Neuronal stem cell (in vitro differentiated cells): Measurements from ENCODE around the gene ZC3H7B.

Experiments
- DNase-seq: peaks from one replicate; pipeline ENCODE4 v3.0.0-alpha.2; 2013; ENCODE audit warnings: low spot score
- H2AFZ ChIP-seq: one replicate; pipeline ENCODE4 v1.6.1; 2013; ENCODE audit warnings: mild to moderate bottlenecking, low read length, inconsistent platforms
- H2AK5ac ChIP-seq: 2 replicates; pipeline ENCODE4 v1.6.1; 2013; ENCODE audit warnings: low read depth, mild to moderate bottlenecking, inconsistent platforms, low read length, moderate library complexity, mixed read lengths
- H2BK120ac ChIP-seq: 2 replicates; pipeline ENCODE4 v1.6.1; 2013; ENCODE audit warnings: low read depth, mild to moderate bottlenecking, inconsistent platforms, low read length, moderate library complexity, mixed read lengths
- H2BK12ac ChIP-seq: one replicate; pipeline ENCODE4 v1.6.1; 2013; ENCODE audit warnings: low read length, inconsistent platforms
- H2BK15ac ChIP-seq: 2 replicates; pipeline ENCODE4 v1.6.1; 2013; ENCODE audit warnings: mild to moderate bottlenecking, low read length, inconsistent platforms, mixed read lengths
- H2BK5ac ChIP-seq: one replicate; pipeline ENCODE4 v1.6.1; 2013; ENCODE audit warnings: inconsistent platforms, mild to moderate bottlenecking, low read length, moderate library complexity
- H3K14ac ChIP-seq: one replicate; pipeline ENCODE4 v1.6.1; 2013; ENCODE audit warnings: low read length, inconsistent platforms
- H3K18ac ChIP-seq: 2 replicates; pipeline ENCODE4 v1.6.1; 2013; ENCODE audit warnings: low read length, inconsistent platforms
- H3K23ac ChIP-seq: 2 replicates; pipeline ENCODE4 v1.6.1; 2013; ENCODE audit warnings: low read depth, mild to moderate bottlenecking, mixed read lengths, low read length, inconsistent platforms; ENCODE audit not compliant: poor library complexity
- H3K27ac ChIP-seq: replicated peaks from 3 replicates; pipeline ENCODE4 v1.5.1; 2013; ENCODE audit warnings: low read length, inconsistent platforms
- H3K27me3 ChIP-seq, 3 experiments: 2 replicates each; pipeline ENCODE4 v1.6.1; 2013; ENCODE audit warnings: low read length in 3 of 3, mild to moderate bottlenecking in 2 of 3, inconsistent platforms in 1 of 3, low read depth in 1 of 3, mixed read lengths in 1 of 3, moderate library complexity in 1 of 3; ENCODE audit not compliant: control insufficient read depth in 3 of 3, insufficient read depth in 3 of 3
- H3K36me3 ChIP-seq, 2 donors: replicated peaks in 1 of 2; 2 replicates each; pipeline ENCODE4 v1.6.1; 2013; ENCODE audit warnings: low read length in 2 of 2; ENCODE audit not compliant: control insufficient read depth in 2 of 2, insufficient read depth in 2 of 2
- H3K4ac ChIP-seq: 2 replicates; pipeline ENCODE4 v1.6.1; 2013; ENCODE audit warnings: inconsistent platforms, mild to moderate bottlenecking, low read length, moderate library complexity
- H3K4me1 ChIP-seq, 2 donors: 1 replicate in 1 of 2; 2 replicates in 1 of 2; pipeline ENCODE4 v1.6.1; 2013; ENCODE audit warnings: low read length in 2 of 2, low read depth in 1 of 2; ENCODE audit not compliant: control insufficient read depth in 2 of 2, insufficient read depth in 1 of 2
- H3K4me2 ChIP-seq: one replicate; pipeline ENCODE4 v1.6.1; 2013; ENCODE audit warnings: mild to moderate bottlenecking, low read length, inconsistent platforms; ENCODE audit not compliant: insufficient read depth, poor library complexity, severe bottlenecking
- H3K4me3 ChIP-seq, 2 donors: 2 replicates each; pipeline ENCODE4 v1.5.1; 2013; ENCODE audit warnings: low read length in 2 of 2, mild to moderate bottlenecking in 2 of 2, inconsistent platforms in 1 of 2, moderate library complexity in 1 of 2
- H3K79me1 ChIP-seq: one replicate; pipeline ENCODE4 v1.6.1; 2013; ENCODE audit warnings: low read depth, mild to moderate bottlenecking, inconsistent platforms, low read length, moderate library complexity
- H3K9ac ChIP-seq: one replicate; pipeline ENCODE4 v1.6.1; 2013; ENCODE audit warnings: mild to moderate bottlenecking, low read depth, low read length, inconsistent platforms; ENCODE audit not compliant: poor library complexity
- H3K9me3 ChIP-seq, 2 donors: replicated peaks in 1 of 2; 2 replicates each; pipeline versions ENCODE3 to v1.6.1; 2013; ENCODE audit warnings: low read length in 2 of 2, mild to moderate bottlenecking in 2 of 2, inconsistent platforms in 1 of 2, low read depth in 1 of 2, mixed read lengths in 1 of 2, moderate library complexity in 1 of 2; ENCODE audit not compliant: control insufficient read depth in 2 of 2, insufficient read depth in 1 of 2
- H4K8ac ChIP-seq: one replicate; pipeline ENCODE4 v1.6.1; 2013; ENCODE audit warnings: low read depth, mild to moderate bottlenecking, inconsistent platforms, low read length, moderate library complexity
- H4K91ac ChIP-seq: one replicate; pipeline ENCODE4 v1.6.1; 2013; ENCODE audit warnings: low read length, low read depth, mild to moderate bottlenecking, inconsistent platforms; ENCODE audit not compliant: poor library complexity
- WGBS, 2 donors: extraction: QIAGEN DNeasy Blood & Tissue Kit; methylation state at CpG; one replicate each; pipeline ENCODE4 v1.1.7; 2013; ENCODE audit warnings: missing lambda C conversion rate in 2 of 2, mixed read lengths in 1 of 2; ENCODE audit not compliant: insufficient read length in 2 of 2, insufficient replicate concordance in 1 of 2; ENCODE audit errors: extremely low coverage in 2 of 2; 5-methylcytosine and 5-hydroxymethylcytosine counted together

ZC3H7B gene

GRCh38 chr22:41344189-41344788 is 43.0 kb downstream of the ZC3H7B start:
- H3K9ac ChIP-seq = no peak overlapping the region
- H3K23ac ChIP-seq = peak overlapping the region; percentile 68
- H2AK5ac ChIP-seq = no peak overlapping the region
- H2BK5ac ChIP-seq = no peak overlapping the region
- H3K27ac ChIP-seq = no peak overlapping the region
- no peak overlapping the region for H3K18ac ChIP-seq
- H2BK15ac ChIP-seq = no peak overlapping the region
- no peak overlapping the region for H2AFZ ChIP-seq
- H3K4ac ChIP-seq = no peak overlapping the region
- H3K9me3 ChIP-seq = no peaks in the 10 kb centered on the region
- H3K36me3 ChIP-seq = peaks cover 55 to 90% of the 10 kb centered on the region in 2 donors
- no peak overlapping the region for H2BK120ac ChIP-seq
- no peak overlapping the region for H2BK12ac ChIP-seq
- no peak overlapping the region for H4K91ac ChIP-seq
- no peaks in the 10 kb centered on the region for H3K27me3 ChIP-seq
- no peak overlapping the region for H3K14ac ChIP-seq
- no peak overlapping the region for H3K4me3 ChIP-seq
- H3K4me1 ChIP-seq = no peaks in the 10 kb centered on the region
- no peak overlapping the region for H3K4me2 ChIP-seq
- no CpG with 5 or more reads among the region's 11 CpGs for WGBS, 2 donors
- no peak for DNase-seq
- H4K8ac ChIP-seq = no peak overlapping the region
- H3K79me1 ChIP-seq = peaks cover 3% of the 10 kb centered on the region

- no peak overlapping the region for H2AFZ ChIP-seq
- no peak overlapping the region for H2BK120ac ChIP-seq
- H3K4me1 ChIP-seq = no peaks in the 10 kb centered on the region
- no peak overlapping the region for H3K4ac ChIP-seq
- no CpG with 5 or more reads among the region's 24 CpGs for WGBS, 2 donors
- H2BK15ac ChIP-seq = no peak overlapping the region
- H2BK5ac ChIP-seq = no peak overlapping the region
- no peak overlapping the region for H2AK5ac ChIP-seq
- H3K18ac ChIP-seq = no peak overlapping the region
- H2BK12ac ChIP-seq = no peak overlapping the region
- H3K9ac ChIP-seq = no peak overlapping the region
- H3K36me3 ChIP-seq = peaks cover 65 to 91% of the 10 kb centered on the region in 2 donors
- H3K9me3 ChIP-seq = no peaks in the 10 kb centered on the region
- H3K27ac ChIP-seq = no peak overlapping the region
- no peak overlapping the region for H3K4me3 ChIP-seq
- no peak for DNase-seq
- H3K14ac ChIP-seq = no peak overlapping the region
- H4K91ac ChIP-seq = no peak overlapping the region
- H4K8ac ChIP-seq = no peak overlapping the region
- peaks cover 5% of the 10 kb centered on the region for H3K79me1 ChIP-seq
- H3K4me2 ChIP-seq = no peak overlapping the region
- H3K27me3 ChIP-seq = no peaks in the 10 kb centered on the region
- H3K23ac ChIP-seq = no peak overlapping the region
These were observed 44.5 kb downstream of the ZC3H7B start for GRCh38 chr22:41345807-41346335.

GRCh38 chr22:41347066-41347859 is 45.9 kb downstream of the ZC3H7B start:
- Histone ChIP-seq H3K9me3 (no peaks in the 10 kb centered on the region), H3K79me1 (peaks cover 5% of the 10 kb centered on the region), H4K91ac (no peak overlapping the region), H3K14ac (no peak overlapping the region), H2BK120ac (no peak overlapping the region), H3K23ac (no peak overlapping the region), H3K36me3 (peaks cover 70 to 96% of the 10 kb centered on the region in 2 donors), H2BK5ac (peak overlapping the region; percentile 67), H2BK15ac (no peak overlapping the region), H4K8ac (no peak overlapping the region), H3K27ac (no peak overlapping the region), H2AK5ac (no peak overlapping the region), H3K9ac (no peak overlapping the region), H3K18ac (no peak overlapping the region), H2BK12ac (no peak overlapping the region), H2AFZ (no peak overlapping the region), H3K4ac (no peak overlapping the region), H3K4me2 (no peak overlapping the region), H3K4me1 (no peaks in the 10 kb centered on the region), H3K4me3 (no peak overlapping the region), H3K27me3 (no peaks in the 10 kb centered on the region)
- WGBS, 2 donors = no CpG with 5 or more reads among the region's 18 CpGs
- DNase-seq = no peak

- peaks cover 73 to 93% of the 10 kb centered on the region in 2 donors for H3K36me3 ChIP-seq
These were observed 47.7 kb downstream of the ZC3H7B start for GRCh38 chr22:41348964-41349484.

More at GRCh38 chr22:41348964-41349484, 47.7 kb downstream of the ZC3H7B start:
- Histone ChIP-seq H3K14ac (no peak overlapping the region), H2AK5ac (no peak overlapping the region), H3K4me3 (no peak overlapping the region), H3K4me2 (no peak overlapping the region), H3K23ac (peak overlapping the region; percentile 68), H3K18ac (no peak overlapping the region), H2BK12ac (peak overlapping the region; percentile 46), H3K9ac (peak overlapping the region; percentile 38), H3K4me1 (no peaks in the 10 kb centered on the region), H2BK15ac (no peak overlapping the region), H2AFZ (no peak overlapping the region), H4K8ac (no peak overlapping the region), H2BK120ac (no peak overlapping the region), H4K91ac (no peak overlapping the region), H3K27ac (no peak overlapping the region), H3K4ac (no peak overlapping the region), H3K79me1 (peaks cover 5% of the 10 kb centered on the region), H2BK5ac (no peak overlapping the region), H3K27me3 (no peaks in the 10 kb centered on the region), H3K9me3 (no peaks in the 10 kb centered on the region)
- no CpG with 5 or more reads among the region's 22 CpGs for WGBS, 2 donors
- no peak for DNase-seq
